SK-N-MC (cell line): ENCODE results near the gene IRX2.

Experiments used
- EZH2 ChIP-seq: fragments of 200-600 bp; sonication (generic); IDR thresholded peaks from one replicate; pipeline ENCODE4 v1.6.1; 2017; ENCODE audit warnings: antibody characterized with exemption
- FOXP2 ChIP-seq: optimal IDR thresholded peaks from 2 replicates; pipeline ENCODE3; 2011; ENCODE audit warnings: mild to moderate bottlenecking, moderate library complexity; ENCODE audit not compliant: insufficient read depth; ENCODE audit errors: extremely low read length, control extremely low read depth
- POLR2AphosphoS5 ChIP-seq: IDR thresholded peaks from 2 replicates; pipeline ENCODE4 v1.6.1; 2012; ENCODE audit warnings: mild to moderate bottlenecking, low read depth, low read length, borderline replicate concordance

DNA sequence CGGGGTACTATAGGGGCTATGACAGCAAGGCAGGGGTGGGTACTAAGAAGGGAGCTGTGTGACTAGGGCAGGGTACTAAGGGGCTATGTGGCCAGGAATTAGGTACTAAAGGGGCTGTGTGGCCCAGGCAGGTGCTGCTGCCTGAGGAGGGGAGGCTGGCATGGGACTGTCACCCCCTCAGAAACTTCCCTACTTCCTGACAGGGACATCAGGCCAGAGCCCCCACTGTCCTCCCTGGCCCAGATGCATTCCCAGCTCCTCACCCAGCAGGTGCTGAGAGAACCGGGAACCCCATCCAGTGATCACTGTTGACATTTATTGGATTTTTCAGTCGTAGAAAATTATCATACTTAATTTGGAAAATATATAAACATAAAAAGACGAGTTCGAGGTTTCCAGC lies 26.6 kb downstream of the IRX2 start:
- no peak for TF ChIP-seq POLR2AphosphoS5
- TF ChIP-seq EZH2: no peak
- no peak for TF ChIP-seq FOXP2
